Measurements from ENCODE around the gene SLC27A1.

GRCh38 chr19:17481986-17482385 is 11.7 kb downstream of the SLC27A1 start:
- no peak for TF ChIP-seq POLR2A (IDR thresholded peaks at IDR 0.05)
- TF ChIP-seq, protein P1, sequence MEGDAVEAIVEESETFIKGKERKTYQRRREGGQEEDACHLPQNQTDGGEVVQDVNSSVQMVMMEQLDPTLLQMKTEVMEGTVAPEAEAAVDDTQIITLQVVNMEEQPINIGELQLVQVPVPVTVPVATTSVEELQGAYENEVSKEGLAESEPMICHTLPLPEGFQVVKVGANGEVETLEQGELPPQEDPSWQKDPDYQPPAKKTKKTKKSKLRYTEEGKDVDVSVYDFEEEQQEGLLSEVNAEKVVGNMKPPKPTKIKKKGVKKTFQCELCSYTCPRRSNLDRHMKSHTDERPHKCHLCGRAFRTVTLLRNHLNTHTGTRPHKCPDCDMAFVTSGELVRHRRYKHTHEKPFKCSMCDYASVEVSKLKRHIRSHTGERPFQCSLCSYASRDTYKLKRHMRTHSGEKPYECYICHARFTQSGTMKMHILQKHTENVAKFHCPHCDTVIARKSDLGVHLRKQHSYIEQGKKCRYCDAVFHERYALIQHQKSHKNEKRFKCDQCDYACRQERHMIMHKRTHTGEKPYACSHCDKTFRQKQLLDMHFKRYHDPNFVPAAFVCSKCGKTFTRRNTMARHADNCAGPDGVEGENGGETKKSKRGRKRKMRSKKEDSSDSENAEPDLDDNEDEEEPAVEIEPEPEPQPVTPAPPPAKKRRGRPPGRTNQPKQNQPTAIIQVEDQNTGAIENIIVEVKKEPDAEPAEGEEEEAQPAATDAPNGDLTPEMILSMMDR (IDR thresholded peaks at IDR 0.05), result no peak
